HG03159 (cell line): ENCODE data around the gene HSD3B2.
"Not testable (repeated sequence)": the region's sequence is repeated elsewhere in the genome, so short reads cannot be mapped to it uniquely, and the experiment has no call there.

Experiments used
- ATAC-seq: cut with Tn5 transposase; IDR thresholded peaks from one replicate; pipeline ENCODE4 v1.9.1; 2021; ENCODE audit warnings: mild to moderate bottlenecking, moderate library complexity; ENCODE audit not compliant: unreplicated experiment

The HSD3B2 gene

DNA sequence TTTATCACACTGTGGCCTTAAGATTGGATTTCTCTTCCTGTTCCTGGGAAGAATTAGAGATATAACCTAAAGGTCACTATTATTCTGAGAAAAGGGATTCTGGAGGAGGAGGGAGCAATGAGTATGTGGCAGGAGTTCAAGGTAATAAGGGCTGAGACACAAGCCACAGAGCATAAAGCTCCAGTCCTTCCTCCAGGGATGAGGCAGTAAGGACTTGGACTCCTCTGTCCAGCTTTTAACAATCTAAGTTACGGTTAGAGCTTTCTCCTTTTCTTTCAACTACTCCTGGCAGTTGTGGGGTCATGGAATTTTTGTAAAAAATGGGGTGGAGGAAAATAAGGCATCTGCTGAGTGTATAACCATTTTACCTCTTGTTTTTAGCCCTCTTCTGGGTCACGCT lies at the start of gene HSD3B2:
Gene HSD3B2 (plus strand): TSS at position 201 of the 400 bp plus-strand sequence. CDS start 270 bp downstream, outside the sequence.
- no peak for ATAC-seq

DNA sequence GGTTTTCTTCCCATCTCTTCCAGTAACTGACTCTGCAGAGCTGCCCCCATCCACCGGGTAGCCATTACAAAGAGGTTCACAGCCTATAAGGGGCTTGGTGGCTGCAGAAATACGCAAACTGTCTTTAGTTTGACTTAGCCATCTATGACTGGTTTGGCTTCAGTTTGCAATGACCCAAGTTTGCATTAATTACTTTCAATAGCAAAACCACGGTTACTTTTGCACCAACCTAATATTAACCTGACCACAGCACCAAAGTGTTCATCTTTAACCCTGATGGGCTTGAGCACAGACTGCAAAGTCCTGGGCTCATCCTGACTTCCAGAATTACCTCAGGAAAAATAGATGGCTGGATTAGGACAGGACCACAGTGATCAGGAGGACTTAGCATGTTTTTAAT lies 48.5 kb upstream of the HSD3B2 start:
- ATAC-seq, result peak; percentile 59

DNA sequence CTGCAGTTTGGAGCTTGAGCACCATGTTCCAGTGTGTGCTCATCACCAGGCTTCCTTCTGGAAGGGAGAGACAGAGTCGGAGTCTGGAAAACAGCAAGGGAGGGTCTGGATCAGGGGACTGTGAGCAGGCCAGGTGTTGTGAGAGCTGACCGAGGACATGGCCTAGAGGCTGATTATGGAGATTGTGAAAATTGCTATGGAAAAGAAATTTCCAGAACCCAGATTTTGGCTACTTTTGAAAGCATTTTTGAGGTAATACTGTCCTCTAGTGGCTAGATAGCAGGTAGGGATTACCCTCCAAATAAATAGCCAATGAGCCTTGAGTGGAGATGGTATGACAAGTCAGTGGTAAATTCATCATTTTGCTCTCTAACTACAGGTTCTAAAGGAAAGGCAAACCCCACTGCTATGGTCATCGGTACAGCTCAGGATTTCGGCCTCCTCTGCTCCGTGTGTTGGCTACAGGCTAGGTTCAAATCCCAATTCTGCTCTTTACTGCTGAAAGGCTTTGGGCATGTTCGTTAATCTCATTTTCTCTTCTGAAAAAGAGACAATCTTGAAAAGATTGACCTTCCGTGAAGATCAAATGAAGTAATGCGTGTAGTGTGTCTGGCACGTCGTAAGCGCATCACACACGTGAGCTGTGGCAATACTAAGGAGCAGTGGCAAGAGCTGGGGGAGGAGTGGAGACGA lies 47.4 kb upstream of the HSD3B2 start:
- no peak for ATAC-seq

DNA sequence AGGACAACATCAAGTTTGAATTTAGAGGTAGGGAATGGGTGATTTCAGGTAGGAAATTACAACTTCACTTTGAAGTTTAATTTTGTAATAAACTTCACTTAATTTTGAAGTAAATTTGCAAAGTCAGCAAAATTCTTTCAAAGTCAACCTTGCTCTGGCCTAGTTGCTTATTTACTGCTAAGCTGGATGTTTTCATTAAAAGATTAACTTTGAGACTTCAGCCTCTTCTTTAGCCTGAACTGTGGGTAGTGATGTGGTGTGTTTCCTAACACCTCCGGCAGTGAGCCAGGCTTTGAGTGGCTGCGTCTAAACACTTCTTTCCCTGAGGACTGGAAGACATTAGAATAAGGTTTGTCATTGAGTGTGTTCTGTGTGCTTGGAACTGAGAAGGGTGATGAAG lies 46.4 kb upstream of the HSD3B2 start, which contains the start of gene HAO2:
Gene HAO2 (plus strand): TSS at position 232 of the 400 bp plus-strand sequence. CDS start 12,301 bp downstream, outside the sequence.
- ATAC-seq, result no peak

DNA sequence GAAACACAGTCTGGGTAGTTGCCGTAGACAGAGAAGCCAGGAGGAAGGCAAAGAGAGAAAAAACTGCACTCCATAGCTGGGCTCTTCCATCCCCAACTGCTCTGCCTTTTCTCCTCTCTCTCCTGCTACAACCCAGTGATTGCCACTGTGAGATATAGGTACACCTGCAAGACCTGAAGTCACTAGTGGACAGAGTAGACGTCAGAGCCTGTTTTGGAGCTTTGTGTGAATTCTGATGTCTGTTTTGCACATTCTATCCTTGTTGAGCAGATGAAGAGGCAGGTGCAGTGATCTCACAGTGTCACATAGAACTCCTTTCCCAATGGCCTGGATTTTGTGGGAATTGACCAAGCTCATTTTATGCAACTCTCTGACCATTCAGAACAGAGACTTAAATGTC lies 44.2 kb upstream of the HSD3B2 start:
- ATAC-seq, result no peak

DNA sequence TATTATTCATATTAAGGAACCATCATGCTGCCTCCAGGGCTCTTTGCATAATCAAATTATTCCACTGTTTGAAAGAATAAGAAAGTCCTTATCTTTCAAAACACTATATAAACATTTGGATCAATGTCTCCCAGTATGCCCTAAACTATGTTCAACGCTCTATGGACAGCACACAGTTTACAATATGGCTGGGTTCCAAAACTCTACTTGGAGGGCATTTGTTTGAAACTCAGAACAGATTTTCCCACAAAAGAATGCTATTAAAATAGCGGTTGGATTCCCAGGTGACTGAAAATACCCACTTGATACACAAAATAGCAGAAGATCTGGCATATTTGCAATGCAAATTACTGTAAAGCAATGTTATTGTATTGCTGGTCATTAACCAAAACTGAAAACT lies 43.1 kb upstream of the HSD3B2 start:
- ATAC-seq, result no peak

DNA sequence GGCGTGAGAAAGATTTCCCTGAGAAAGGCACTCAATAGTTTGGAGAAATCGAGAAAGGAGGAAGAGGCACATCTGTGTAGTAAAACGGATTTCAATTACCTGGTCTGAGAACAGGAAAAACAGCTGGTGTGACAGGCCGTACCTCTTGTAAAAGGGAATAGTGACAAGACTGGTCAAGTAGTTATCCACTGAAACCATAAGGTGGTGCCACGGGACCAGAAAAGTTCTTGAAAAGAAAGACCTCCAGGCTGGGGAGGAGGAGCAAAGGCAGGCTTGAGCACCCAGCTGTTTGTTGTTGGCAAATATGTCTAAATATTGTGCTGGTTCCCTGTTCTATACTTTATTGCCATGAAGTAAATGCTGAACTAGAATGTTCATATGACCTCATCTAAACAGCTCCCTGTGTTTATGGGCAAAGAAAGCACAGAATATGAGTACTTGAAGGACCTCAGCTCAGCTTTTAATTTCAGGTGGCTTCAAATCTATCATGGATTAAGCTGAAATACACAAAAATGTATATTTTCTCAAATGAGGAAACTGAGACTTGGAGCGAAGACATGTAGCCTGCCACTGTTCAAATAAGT lies 42.4 kb upstream of the HSD3B2 start:
- ATAC-seq, result peak; percentile 67

DNA sequence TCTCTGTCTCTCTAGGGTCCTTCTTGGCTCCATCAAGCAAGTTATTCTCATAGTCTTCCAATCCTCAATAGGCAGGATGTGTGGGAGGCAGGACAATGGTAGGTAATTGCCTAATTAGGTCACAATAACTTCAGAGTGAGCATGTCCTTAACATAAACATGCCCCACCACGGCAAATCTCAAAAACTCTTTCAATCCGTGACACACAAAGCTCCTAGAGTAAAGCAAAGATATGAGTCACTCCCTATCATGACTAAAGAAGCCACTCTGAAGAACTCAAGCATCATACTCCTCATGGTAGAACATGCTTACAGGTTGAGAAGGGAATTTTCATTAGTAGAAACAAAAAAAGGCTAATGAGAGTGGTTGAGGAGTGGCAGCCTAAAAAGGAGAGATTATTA lies 41.5 kb upstream of the HSD3B2 start:
- ATAC-seq, result no peak

DNA sequence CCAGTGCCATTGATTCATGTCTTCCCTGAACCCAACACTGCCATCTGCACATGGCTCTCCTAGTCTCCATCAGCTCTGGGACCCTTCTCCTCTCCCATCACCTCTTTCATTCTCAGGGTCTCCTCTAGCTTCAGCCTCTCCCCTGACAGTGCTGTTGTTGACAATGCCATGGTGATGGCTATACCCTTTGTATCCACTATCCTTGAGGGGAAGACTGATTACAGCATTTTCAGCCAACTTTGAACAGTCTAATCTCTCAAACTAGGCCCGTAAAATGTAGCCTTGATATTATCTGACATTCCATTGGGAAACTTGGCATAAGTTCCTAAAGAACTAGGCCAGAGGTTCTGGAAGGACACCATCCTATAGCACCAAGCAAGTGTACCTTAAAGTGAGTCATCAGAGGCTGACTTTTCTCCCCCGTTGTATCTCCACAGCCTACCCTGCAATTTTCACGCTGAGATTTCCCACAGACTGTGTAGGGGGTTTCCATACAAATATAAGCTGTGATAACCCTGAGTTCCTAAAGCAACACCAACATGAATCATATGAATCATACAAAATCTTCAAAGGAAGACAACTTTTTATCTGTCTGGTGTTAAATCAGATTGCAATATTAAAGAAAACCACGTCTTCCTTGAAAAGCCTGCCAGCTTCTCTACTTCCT lies 40.6 kb upstream of the HSD3B2 start:
- ATAC-seq, result no peak

DNA sequence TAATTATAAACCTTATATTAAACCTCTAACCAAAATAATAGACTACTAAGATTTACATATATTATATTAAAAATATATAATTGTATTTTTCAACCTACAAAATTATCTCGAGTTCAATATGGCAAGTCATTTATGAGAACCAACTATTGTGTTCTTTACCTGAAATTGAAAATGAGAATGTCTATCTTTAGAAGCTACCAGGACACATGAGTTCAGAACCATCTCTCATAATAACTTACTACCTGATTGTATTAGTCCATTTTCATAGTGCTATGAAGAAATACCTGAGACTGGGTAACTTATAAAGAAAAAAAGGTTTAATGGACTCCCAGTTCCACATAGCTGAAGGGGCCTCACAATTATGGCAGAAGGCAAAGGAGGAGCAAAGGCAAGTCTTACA lies 39.6 kb upstream of the HSD3B2 start:
- no peak for ATAC-seq

DNA sequence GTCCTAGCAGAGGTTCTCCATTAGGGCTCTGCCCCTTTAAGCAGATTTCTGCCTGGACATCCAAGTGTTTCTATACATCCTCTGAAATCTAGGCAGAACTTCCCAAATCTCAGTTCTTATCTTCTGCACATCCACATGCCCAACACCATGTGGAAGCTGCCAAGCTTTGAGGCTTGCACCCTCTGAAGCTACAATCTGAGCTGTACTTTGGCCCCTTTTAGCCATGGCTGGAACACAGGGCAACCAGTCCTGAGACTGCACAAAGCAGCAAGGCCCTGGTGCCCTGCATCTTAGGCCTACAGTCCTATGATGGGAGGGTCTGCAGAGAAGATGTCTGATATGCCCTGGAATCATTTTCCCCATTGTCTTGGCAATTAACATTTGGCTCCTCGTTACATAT lies 38.4 kb upstream of the HSD3B2 start:
- no peak for ATAC-seq

DNA sequence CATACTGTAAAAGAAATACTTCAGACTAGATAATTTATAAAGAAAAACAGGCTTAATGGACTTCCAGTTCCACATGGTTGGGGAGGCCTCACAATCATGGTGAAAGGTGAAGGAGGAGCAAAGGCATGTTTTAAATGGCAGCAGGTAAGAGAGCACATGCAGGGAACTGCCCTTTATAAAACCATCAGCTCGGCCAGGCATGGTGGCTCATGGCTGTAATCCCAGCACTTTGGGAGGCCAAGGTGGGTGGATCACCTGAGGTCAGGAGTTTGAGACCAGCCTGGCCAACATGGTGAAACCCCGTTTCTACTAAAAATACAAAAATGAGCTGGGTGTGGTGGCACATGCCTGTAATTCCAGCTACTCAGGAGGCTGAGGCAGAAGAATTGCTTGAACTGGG lies 37.4 kb upstream of the HSD3B2 start:
- ATAC-seq, result not testable (repeated sequence)

DNA sequence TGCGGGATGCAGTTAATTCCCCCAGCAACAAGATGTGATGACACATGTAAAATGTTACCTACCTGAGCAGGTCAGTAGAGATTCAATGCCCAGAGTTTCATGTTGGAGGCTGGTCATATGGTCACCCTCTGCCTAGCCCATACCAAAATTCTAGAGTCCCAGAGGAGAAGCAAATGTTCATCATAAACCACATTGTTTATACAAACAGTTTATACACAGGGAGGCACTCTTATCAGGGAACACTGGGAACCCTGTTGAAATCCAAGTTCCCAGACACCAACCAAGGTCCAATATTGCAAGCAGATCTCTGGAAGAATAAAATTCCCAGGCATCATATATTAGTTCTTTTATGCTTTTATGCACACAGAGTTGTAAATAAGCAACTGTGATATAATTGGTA lies 35.8 kb upstream of the HSD3B2 start:
- no peak for ATAC-seq

DNA sequence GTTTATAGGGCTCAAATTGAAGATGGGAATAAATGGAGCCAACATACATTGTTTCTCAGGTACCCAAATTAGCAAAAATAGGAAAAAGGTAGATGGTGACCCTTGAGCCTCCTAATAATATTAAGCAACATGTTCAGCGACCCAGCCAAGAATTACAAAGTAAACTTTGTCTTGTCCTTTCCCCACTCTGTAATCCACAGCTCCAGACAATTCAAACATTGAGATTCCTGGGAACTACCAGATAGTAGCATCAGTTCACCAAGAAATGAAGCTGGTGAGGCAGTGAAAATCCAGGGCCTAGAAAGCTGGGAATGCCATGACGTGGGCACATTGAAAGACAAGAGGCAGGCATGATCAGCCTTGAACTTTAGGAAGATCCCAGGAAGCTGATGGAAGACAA lies 34.6 kb upstream of the HSD3B2 start:
- ATAC-seq, result no peak

DNA sequence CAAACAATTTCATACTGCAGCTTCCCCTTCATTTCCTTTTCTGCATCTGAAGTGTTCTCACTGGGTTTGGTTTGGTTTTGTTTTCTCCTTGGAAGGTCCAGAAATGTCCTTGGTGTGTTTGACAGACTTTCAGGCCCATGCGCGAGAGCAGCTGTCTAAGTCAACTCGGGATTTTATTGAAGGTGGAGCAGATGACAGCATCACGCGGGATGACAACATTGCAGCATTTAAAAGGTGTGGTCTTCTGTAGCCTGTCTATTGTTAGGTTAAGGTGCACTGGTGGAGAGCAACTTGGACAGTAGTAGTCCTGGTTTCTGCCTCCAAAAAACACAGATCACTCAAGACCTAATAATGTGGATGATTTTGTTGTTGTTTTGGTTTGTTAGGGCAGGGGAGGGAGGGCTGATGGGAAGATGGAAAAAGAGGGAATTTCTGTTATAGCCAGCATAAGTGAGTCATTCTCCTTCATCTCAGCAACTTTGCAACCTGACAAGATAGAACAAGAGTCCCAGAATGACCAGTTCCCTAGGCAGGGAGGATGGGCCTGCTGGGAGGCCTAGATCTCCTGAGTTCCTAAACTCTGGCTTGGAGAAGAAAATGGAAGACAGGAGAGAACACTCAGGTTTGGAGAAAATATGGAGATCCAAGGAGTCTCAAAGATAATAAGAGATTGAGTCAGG lies 33.8 kb upstream of the HSD3B2 start:
- no peak for ATAC-seq

DNA sequence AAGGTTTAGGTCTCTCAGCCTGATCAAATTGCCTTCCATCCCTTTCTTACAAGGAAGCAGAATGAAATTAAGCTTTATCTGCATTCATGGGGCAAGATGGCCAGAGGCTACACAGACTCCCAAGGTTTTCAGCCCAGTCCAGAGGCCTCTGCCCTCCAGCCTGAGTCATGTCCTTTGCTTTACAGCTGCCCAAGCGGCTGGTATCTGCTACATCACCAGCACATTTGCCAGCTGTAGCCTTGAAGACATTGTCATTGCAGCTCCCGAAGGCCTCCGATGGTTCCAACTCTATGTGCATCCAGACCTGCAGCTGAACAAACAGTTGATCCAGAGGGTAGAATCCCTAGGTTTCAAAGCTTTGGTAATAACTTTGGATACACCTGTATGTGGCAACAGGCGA lies 30.4 kb upstream of the HSD3B2 start:
- ATAC-seq, result no peak

DNA sequence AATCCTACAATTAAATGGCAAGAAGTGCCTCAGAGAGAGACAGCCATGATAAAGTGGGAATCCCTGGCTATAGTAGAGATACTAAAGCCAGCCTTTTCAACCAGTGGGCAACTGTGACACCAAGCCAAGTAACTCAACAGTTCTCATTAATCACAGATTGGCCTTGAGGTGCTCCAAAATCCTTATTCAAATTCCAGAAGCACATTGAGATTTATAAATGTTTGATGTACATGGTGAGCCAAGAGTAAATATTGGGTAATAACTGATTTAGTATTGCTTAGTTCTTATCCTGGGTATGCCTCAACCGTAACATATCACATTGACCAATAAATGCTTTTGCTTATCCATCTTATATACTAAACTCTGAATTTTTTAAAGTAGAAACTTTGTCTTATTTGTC lies 29.3 kb upstream of the HSD3B2 start:
- no peak for ATAC-seq

DNA sequence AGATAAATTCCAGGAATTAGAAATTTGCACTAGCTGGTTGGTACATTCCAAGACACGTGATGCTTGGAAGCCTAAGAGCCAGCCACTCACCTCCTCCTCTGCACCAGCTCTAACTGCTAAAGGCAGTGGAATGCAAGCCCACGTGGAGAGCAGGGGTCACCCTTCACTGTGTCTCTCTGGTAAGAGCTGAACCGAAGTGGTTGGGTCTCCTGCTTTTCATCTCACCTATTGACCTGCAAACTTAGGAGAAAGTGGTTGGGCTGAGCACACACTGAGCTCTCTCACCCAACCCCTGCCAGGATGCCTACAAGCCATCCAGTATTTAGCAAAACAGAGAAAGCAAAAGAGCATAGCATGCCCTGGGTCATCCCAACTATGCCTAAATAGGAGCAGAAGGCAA lies 27.1 kb upstream of the HSD3B2 start:
- ATAC-seq, result no peak

DNA sequence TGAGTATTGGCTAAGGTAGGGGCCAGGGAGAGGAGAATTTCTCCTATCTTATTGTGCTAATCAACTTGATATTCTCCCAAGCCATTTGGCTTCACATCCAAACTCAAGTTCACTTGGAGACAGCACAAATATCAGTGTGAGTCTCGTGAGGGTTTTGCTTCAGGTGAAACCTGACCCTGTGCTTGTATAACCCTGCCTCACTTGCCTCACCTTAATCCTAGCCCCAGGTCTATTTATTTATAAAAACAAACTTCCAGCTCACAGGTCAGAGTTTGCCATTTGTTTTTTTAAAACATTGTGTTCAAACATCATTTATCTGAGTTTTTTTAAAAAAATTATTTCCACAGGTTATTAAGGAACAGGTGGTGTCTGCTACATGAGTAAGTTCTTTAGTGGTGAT lies 26.5 kb upstream of the HSD3B2 start:
- no peak for ATAC-seq

DNA sequence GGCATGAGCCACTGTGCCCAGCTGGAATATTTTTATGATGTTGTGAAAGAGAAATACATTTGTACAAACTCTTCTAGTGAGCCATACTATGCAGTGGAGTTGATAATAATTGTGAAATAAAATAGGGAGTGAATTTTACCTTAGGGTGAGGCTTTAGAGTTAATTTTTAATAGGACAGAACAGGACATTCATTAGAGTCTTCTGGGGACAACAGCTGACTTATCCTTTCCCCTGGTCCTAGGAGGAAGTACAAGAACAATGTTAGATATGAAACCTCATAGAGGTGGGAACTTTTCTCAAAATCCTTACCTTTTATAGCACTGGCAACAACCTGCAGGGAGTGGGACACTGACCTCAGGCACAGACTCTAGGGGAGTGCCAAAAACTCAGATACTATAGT lies 24.4 kb upstream of the HSD3B2 start:
- ATAC-seq, result no peak

DNA sequence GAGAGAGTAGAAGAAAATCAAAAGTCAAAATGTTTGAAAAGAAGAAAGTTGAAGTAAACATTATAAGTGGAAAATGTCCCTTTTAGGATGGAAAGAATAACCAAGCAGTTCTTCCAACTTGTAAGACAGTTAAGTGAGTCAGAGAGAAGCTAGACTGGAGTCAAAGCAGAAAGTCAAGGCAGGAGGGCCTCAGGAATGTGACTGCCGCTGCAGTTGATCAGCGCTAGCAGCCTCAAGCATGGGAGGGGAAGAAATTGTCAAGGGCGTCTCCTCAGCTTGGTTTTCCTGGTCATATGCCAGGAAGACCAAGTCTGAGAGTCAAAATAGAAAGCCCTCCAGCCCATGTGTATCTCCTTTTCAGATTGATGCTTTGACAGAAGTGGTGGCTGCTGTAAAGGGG lies 23.2 kb upstream of the HSD3B2 start:
- no peak for ATAC-seq

DNA sequence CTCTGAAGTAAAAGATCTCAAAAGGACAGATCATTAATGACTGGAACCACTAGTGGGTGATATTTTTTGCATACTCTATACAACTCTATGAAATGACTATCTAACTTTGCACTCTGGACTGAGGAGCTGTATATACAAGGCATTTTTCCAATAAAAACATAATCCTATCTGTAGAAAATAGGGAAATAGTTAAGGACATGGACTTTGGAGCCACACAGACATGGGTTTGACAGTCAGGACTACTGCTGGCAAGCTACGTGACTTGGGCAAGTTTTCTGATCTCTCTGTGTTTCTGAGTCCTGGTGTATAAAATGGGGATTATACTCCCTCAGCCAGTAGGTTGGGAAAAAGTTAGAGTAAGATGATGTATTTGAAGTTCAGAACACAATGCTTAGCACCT lies 20.9 kb upstream of the HSD3B2 start:
- ATAC-seq, result no peak
